K562 treated with DMSO at 1 percent for 12 hours (cell line): ENCODE measurements around the gene S100A6. TPM values are rescaled to one million over a fixed set of nuclear protein-coding genes. Genes with fewer than 3 reads are reported as not detected.

Experiments
- total RNA-seq: library from RNA; unstranded; fragments of 300-600 nt; gene quantifications from 2 replicates; pipeline ENCODE4 v1.2.3, GENCODE V29; 2022; ENCODE audit not compliant: insufficient read depth

S100A6 gene
- 16.1 and 19.6 TPM in 2 replicates for total RNA-seq

DNA sequence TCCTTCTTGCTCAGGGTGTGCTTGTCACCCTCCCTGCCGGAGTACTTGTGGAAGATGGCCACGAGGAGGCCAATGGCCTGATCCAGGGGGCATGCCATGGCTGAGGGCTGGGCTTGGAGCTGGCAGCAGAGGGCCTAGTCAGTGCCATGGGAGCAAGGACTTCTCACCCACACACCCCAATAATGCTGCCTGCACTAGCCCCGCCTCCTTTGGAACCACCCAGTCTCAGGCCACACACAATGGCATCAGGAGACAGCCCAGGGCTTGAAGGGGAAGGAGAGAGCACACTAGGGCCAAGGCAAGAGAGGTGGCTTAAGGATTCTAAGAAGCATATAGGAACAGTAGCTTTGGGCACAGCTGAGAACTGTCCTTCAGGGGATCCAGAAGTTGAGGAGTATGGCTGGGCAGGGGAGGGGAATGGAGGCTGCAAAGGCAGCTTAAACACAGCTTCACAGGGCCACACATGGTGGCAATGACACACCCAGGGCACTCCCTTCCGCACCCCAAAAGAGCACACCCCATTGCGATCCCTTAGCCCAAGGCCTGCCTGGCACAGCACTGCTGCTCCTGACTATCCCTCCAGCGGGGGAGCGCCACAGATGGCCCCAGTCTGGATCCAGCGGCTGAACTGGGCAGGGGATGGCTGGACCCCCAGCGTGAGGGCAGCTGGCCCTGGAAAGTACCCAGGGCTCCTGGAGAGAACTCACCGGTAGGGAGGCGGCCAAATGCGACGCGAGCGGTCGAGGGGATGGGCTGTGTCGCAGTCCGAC lies at the start of gene S100A6:
Gene S100A6 (minus strand): TSS at position 750 of the 770 bp plus-strand sequence. CDS start 652 bp downstream, at position 98.

DNA sequence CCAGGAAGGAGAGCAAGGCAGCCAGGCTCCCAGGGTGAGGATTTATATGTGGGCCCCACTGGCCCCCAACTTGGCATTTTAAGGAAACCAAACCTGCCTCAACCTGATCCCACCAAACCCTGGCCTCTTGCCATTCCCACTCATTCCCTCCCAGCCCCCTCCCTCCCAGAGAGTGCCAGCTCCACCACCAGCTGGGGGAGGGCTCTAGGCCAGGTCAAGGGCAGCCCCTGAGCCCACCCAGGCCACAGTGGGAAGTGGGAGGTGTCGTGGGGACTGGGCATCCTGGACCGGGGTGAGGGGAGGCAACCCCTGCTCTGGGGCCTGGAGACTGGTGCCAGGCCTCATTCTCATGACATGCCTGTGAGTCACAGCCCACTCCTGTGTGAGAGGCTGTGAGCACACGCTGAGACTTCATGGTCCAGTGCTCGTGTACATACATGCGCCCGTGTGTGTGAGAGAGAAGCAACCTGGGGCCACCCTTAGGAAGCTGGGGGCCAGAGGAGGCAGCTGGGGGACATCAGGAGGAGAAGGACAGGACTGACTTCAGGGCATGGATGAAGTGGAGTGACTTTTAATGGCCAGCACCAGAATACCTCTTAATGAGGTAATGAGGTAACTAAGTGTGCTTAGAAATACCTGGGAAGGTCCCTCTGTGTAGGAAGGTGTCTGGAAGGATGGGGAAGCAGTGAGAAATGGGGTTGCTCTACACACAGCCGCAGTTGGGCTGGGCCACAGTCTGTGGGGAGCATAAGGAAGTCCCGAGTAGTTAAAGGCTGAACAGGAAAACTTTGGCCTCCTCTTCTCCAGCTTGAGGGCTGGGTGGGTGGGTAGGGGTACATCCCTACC lies 30.0 kb upstream of the S100A6 start, which contains the start of gene S100A2:
Gene S100A2 (minus strand): TSS at position 316 of the 846 bp plus-strand sequence. CDS start 1,967 bp downstream, outside the sequence.

DNA sequence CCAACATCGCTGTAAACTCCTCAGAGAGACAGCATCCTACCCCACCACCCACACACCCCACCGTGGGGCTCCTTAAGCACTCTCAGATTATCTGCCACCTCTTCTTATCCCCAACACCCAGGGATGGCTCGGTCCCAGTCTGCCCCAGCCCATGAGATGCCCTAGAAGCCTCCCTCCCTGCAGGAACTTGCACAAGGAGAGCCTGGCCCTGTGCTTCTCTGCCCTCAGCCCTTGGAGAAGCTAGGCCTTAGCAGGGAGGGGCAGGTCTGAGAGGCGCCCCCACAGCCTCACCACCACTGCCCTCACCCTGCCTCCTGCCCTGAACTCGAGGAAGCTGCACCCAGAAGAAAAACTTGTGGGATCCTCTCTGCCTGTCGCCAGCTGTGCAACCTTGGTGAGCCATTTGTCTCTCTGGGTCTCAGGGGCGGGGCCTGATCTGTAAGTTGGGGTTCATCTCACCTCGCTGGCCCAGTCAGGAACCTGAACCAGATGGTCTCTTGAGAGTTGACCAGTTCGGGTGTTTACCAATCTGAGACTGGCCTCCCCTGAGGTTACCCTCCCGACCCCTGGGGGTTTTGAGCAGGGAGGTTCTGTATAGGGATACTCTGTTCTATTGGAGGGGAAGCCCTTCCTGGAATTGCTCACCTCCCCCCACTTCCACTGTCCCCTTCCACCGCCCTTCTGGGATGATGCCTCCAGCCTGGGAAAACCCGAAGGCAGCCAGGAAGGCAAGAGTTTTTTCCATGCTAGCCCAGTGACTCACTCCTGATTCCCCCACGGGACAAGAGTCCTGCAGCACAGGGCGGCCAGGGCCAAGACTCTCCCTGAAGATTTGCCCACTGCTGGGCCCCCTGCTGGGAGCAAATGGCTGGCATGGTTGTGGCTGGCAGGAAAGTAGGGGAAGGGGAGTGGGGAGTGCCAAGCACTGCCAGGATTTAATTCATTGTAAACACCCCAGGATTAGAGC lies 13.2 kb upstream of the S100A6 start, which contains the start of gene S100A3:
Gene S100A3 (minus strand): TSS at position 537 of the 967 bp plus-strand sequence. CDS start 773 bp downstream, outside the sequence.

DNA sequence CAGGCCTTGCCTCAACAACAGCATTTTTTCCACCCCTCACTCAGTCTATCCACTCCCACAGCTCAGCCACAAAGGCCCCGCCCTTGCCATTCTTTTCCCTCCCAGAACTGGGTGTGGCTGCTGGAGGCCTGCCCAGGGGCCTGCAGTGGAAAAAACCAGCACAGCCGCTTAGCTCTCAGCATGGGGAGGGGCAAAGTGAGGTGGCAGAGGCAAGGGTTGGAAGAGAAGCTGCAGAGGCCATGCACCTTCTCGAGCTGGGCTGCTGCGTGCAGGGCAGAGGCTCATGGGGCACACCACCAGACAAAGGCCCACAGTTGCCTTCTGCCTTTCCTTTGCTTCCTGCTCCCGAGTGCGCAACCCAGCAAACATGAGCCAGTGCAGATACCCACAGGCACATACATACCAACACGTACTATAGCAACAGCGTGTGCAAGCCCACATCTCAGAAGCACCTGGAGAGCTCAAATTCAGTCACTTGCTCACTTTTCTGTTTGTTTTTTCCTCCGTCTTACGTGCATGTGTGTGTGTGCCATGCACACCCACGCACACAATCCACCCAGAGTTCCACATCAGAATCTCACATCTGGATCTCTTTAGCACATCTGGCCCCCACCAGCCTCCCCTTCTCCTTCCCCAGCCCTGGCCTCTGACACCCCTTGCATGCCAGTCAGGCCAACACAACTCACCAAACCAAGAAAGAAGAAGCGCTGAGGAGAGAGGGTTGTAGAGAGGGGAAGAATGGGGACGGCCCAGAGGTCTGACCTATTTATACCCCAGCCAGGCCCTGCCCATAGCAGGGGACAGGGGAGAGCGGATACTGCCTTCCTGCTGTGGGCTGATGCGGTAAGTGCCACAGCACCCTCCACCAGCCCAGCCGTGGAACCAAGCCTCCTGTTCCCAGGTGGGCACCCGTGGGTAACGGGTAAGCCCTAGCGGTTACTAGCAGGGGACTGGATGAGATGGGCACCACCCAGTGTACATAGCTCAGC lies 9.6 kb upstream of the S100A6 start, which contains the start of gene S100A4:
Gene S100A4 (minus strand): TSS at position 740 of the 989 bp plus-strand sequence. CDS start 1,012 bp downstream, outside the sequence.

DNA sequence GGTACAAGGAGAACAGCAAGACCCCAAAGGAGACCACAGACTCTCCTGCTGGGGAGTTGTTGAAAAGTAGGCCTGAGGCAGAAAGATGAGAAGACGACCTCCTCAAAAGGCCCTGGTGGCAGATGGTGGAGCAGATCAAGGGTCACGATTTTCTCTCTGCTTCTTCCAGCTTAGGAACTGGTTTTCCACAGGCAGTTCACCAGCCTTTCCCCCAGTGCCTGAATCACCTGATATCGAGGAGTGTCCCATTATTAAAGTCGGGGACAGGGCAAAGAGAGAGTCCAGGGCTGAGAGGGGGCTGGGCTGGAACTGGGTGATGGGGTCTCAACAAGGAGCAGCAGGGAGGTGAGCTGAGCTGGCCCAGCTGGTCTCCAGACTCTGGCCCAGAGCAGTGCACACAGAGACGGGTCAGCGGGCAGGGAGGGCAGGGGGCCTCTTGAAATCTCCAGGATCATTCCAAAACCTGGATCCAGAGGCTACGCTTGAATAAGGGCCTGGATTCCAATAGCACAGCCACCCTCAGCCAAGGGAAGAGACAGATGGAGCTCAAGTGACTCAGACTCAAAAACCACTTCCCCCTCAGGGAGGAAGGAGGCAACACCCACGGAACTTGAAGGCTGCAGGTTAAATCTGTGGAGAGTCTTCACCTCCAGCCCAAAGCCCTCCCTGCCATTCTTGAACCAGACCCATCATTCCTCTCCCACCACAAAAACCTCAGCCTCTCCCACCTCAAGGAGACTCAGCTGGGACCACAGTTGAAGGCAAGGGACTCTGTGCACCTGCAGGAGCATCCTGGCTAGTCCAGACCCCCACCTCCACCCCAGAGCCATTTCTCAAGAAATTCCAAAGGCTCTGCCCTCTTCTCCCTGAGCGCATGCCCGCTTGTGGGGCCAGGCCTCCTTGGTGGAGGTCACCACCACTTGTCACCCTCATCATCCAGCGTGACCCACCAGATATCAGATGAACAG lies 4.9 kb upstream of the S100A6 start, which contains the start of gene S100A5:
Gene S100A5 (minus strand): TSS at position 541 of the 968 bp plus-strand sequence. CDS start 743 bp downstream, outside the sequence.

Other genes starting within 250 kb of the S100A6 start
- gene PGLYRP3, start 223.0 kb downstream of the S100A6 start, total RNA-seq, result not detected in 2 replicates
- 4.4 and 4.9 TPM in 2 replicates for gene PGLYRP4, start 187.2 kb downstream of the S100A6 start, total RNA-seq
- not detected in 2 replicates for gene S100A9, start 178.1 kb downstream of the S100A6 start, total RNA-seq
- not detected in 2 replicates for gene S100A12, start 160.4 kb downstream of the S100A6 start, total RNA-seq
- not detected in 2 replicates for gene S100A8, start 144.9 kb downstream of the S100A6 start, total RNA-seq
- 0.22 TPM in 1 of 2 replicates, not detected in the other for gene S100A7A, start 119.5 kb downstream of the S100A6 start, total RNA-seq
- not detected in 2 replicates for gene S100A7, start 75.3 kb downstream of the S100A6 start, total RNA-seq
- 4.4 TPM in 1 of 2 replicates, not detected in the other for gene S100A5, start 4.9 kb upstream of the S100A6 start, total RNA-seq
- 5.3 and 10.6 TPM in 2 replicates for gene S100A4, start 9.8 kb upstream of the S100A6 start, total RNA-seq
- not detected in 2 replicates for gene S100A3, start 13.3 kb upstream of the S100A6 start, total RNA-seq
- gene S100A2, start 29.9 kb upstream of the S100A6 start, total RNA-seq, result not detected in 2 replicates
- gene S100A16, start 77.1 kb upstream of the S100A6 start, total RNA-seq, result 3.9 and 4.2 TPM in 2 replicates
- gene S100A14, start 80.3 kb upstream of the S100A6 start, total RNA-seq, result 0.91 TPM in 1 of 2 replicates, not detected in the other
- gene S100A13, start 91.5 kb upstream of the S100A6 start, total RNA-seq, result 118 and 224 TPM in 2 replicates
- 36.6 and 61.5 TPM in 2 replicates for gene S100A1, start 92.4 kb upstream of the S100A6 start, total RNA-seq
- 38.3 and 65.7 TPM in 2 replicates for gene CHTOP, start 98.1 kb upstream of the S100A6 start, total RNA-seq
- gene SNAPIN, start 122.7 kb upstream of the S100A6 start, total RNA-seq, result 44.4 and 45.1 TPM in 2 replicates
- gene ILF2, start 135.0 kb upstream of the S100A6 start, total RNA-seq, result 231 and 265 TPM in 2 replicates
- gene NPR1, start 142.7 kb upstream of the S100A6 start, total RNA-seq, result not detected in 2 replicates
- gene INTS3, start 192.1 kb upstream of the S100A6 start, total RNA-seq, result 11.0 and 33.4 TPM in 2 replicates
- gene SLC27A3, start 239.4 kb upstream of the S100A6 start, total RNA-seq, result 7.4 and 8.9 TPM in 2 replicates